OCI-LY1 (cell line): Measurements from ENCODE around the gene TFRC.

Experiments used
- H2AFZ ChIP-seq: fragments of 200-600 bp; sonication (generic), shearing (Covaris generic); 2 replicates; pipeline ENCODE4 v1.6.0; 2014; ENCODE audit warnings: antibody characterized with exemption, mild to moderate bottlenecking, low read length
- H3F3A ChIP-seq: fragments of 200-600 bp; sonication (generic), shearing (Covaris generic); 2 replicates; pipeline ENCODE4 v1.6.0; 2014; ENCODE audit warnings: mild to moderate bottlenecking, antibody characterized with exemption, low read length, moderate library complexity; ENCODE audit not compliant: insufficient read depth
- H3K27ac ChIP-seq: fragments of 200-600 bp; sonication (generic); 2 replicates; pipeline ENCODE4 v1.5.1; 2014; ENCODE audit warnings: low read length, mixed run types, mild to moderate bottlenecking, low read depth; ENCODE audit not compliant: poor library complexity, severe bottlenecking
- H3K27me3 ChIP-seq: fragments of 200-600 bp; sonication (generic); 2 replicates; pipeline ENCODE4 v1.6.0; 2014; ENCODE audit warnings: antibody characterized with exemption, mild to moderate bottlenecking, low read length, moderate library complexity; ENCODE audit not compliant: insufficient read depth
- H3K36me3 ChIP-seq: fragments of 200-600 bp; sonication (generic); 2 replicates; pipeline ENCODE4 v1.6.1; 2014; ENCODE audit warnings: mild to moderate bottlenecking, antibody characterized with exemption, low read length, moderate library complexity, mixed read lengths; ENCODE audit not compliant: insufficient read depth
- H3K4me1 ChIP-seq: fragments of 200-600 bp; sonication (generic); 2 replicates; pipeline ENCODE4 v1.5.1; 2014; ENCODE audit warnings: mild to moderate bottlenecking, low read length, moderate library complexity; ENCODE audit not compliant: insufficient read depth, severe bottlenecking
- H3K4me2 ChIP-seq: fragments of 200-600 bp; sonication (generic), shearing (Covaris generic); 2 replicates; pipeline ENCODE4 v1.6.1; 2014; ENCODE audit warnings: low read length
- H3K4me3 ChIP-seq: fragments of 200-600 bp; sonication (generic); 2 replicates; pipeline ENCODE4 v1.5.1; 2014; ENCODE audit warnings: low read length, low read depth, mild to moderate bottlenecking, mixed read lengths; ENCODE audit not compliant: poor library complexity, severe bottlenecking
- H3K79me2 ChIP-seq: fragments of 200-600 bp; shearing (Covaris generic); 2 replicates; pipeline ENCODE4 v1.6.1; 2016; ENCODE audit warnings: mixed run types, low read length, mixed read lengths; ENCODE audit not compliant: insufficient read depth
- H3K9ac ChIP-seq: fragments of 200-600 bp; sonication (generic), shearing (Covaris generic); 2 replicates; pipeline ENCODE4 v1.6.1; 2014; ENCODE audit warnings: mild to moderate bottlenecking, low read length, mixed read lengths
- H3K9me2 ChIP-seq: fragments of 200-600 bp; sonication (generic), shearing (Covaris generic); 2 replicates; pipeline ENCODE4 v1.6.1; 2014; ENCODE audit warnings: low read depth, mild to moderate bottlenecking, low read length, mixed read lengths
- H3K9me3 ChIP-seq: fragments of 200-600 bp; shearing (Covaris generic); 2 replicates; pipeline ENCODE4 v1.6.1; 2014; ENCODE audit warnings: low read length, mixed read lengths
- H4K20me1 ChIP-seq: fragments of 200-600 bp; sonication (generic), shearing (Covaris generic); 2 replicates; pipeline ENCODE4 v1.6.0; 2016; ENCODE audit warnings: mild to moderate bottlenecking, low read length; ENCODE audit not compliant: insufficient read depth
- CTCF ChIP-seq: fragments of 200-600 bp; sonication (generic), shearing (Covaris generic); IDR thresholded peaks from 2 replicates; pipeline ENCODE4 v1.5.1; 2017; ENCODE audit warnings: mild to moderate bottlenecking, antibody characterized with exemption, low read length, moderate library complexity, mixed read lengths
- EZH2 ChIP-seq: fragments of 200-600 bp; sonication (generic), shearing (Covaris generic); IDR thresholded peaks from 2 replicates; pipeline ENCODE4 v1.8.0; 2017; ENCODE audit warnings: borderline replicate concordance, mixed run types, mild to moderate bottlenecking, antibody characterized with exemption, low read length, moderate library complexity, mixed read lengths

Gene TFRC

GRCh38 chr3:196079682-196080081 lies 2.2 kb downstream of the TFRC start:
- Histone ChIP-seq H3F3A (peaks cover 3% of the 10 kb centered on the region; the same call in 1 of the 2 replicates), H3K4me1 (peaks cover 39% of the 10 kb centered on the region), H4K20me1 (peaks cover 3% of the 10 kb centered on the region; the same call in 1 of the 2 replicates), H3K9me2 (no peaks in the 10 kb centered on the region), H3K27ac (no peak overlapping the region), H3K79me2 (peaks cover 50% of the 10 kb centered on the region), H3K36me3 (peaks cover 32% of the 10 kb centered on the region), H3K9me3 (no peaks in the 10 kb centered on the region), H3K9ac (peak overlapping the region; percentile 90; the same call in 1 of the 2 replicates), H3K4me3 (peak overlapping the region; percentile 83), H2AFZ (no peak overlapping the region), H3K4me2 (peak overlapping the region; percentile 88), H3K27me3 (no peaks in the 10 kb centered on the region)
- TF ChIP-seq CTCF (no peak), EZH2 (no peak)

- Histone ChIP-seq H3K9ac (no peak overlapping the region), H3K4me3 (no peak overlapping the region), H3F3A (peaks cover 3% of the 10 kb centered on the region; the same call in 1 of the 2 replicates), H2AFZ (no peak overlapping the region), H4K20me1 (peaks cover 3% of the 10 kb centered on the region; the same call in 1 of the 2 replicates), H3K9me3 (no peaks in the 10 kb centered on the region), H3K9me2 (no peaks in the 10 kb centered on the region), H3K27me3 (no peaks in the 10 kb centered on the region), H3K4me2 (no peak overlapping the region), H3K27ac (no peak overlapping the region), H3K36me3 (peaks cover 74% of the 10 kb centered on the region), H3K79me2 (peaks cover 38% of the 10 kb centered on the region), H3K4me1 (peaks cover 22% of the 10 kb centered on the region)
- TF ChIP-seq CTCF (no peak), EZH2 (no peak)
Observed at GRCh38 chr3:196075013-196075412, 6.9 kb downstream of the TFRC start.

- peaks cover 7% of the 10 kb centered on the region for H3K4me1 ChIP-seq
- H3K27me3 ChIP-seq: no peaks in the 10 kb centered on the region
- no peak overlapping the region for H2AFZ ChIP-seq
- H3K9me2 ChIP-seq: no peaks in the 10 kb centered on the region
- H3K9ac ChIP-seq: no peak overlapping the region
- no peak overlapping the region for H3K4me2 ChIP-seq
- no peak overlapping the region for H3K27ac ChIP-seq
- H3K9me3 ChIP-seq: no peaks in the 10 kb centered on the region
- peaks cover 3% of the 10 kb centered on the region; the same call in 1 of the 2 replicates for H3F3A ChIP-seq
- peaks cover 3% of the 10 kb centered on the region; the same call in 1 of the 2 replicates for H4K20me1 ChIP-seq
- peaks cover 21% of the 10 kb centered on the region for H3K79me2 ChIP-seq
- H3K36me3 ChIP-seq: peaks cover 86% of the 10 kb centered on the region
- H3K4me3 ChIP-seq: no peak overlapping the region
- no peak for TF ChIP-seq EZH2
- peak; percentile 93 for TF ChIP-seq CTCF
Observed at GRCh38 chr3:196073255-196073753, 8.6 kb downstream of the TFRC start.
